HG03060 (cell line): Measurements from ENCODE around the gene OR9Q1.

Experiments
- ATAC-seq: cut with Tn5 transposase; IDR thresholded peaks from one replicate; pipeline ENCODE4 v1.9.1; 2021; ENCODE audit warnings: low read depth, moderate number of reproducible peaks; ENCODE audit not compliant: unreplicated experiment

Gene OR9Q1

DNA sequence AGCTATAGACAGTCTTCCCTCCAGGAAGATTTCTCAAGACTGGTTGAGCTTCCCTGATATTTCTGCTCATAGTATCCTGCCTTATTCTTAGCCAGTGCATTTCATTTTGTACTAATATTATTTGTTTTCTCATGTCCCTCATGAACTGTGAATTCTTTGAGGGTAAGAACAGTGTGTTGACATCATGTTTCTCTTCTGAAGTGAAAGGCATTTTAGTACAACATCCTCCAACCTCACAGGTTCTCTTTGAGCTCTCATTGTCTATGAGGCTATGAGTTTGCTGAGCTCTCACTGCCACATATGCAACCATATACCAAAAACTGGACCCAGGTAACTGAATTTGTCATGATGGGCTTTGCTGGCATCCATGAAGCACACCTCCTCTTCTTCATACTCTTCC lies 7.0 kb downstream of the OR9Q1 start, which contains the start of gene OR6Q1:
Gene OR6Q1 (plus strand): TSS at position 301 of the 400 bp plus-strand sequence. CDS start 0 bp downstream, at position 301.
- no peak for ATAC-seq

GRCh38 chr11:58034471-58034870 lies 10.8 kb downstream of the OR9Q1 start:
- no peak for ATAC-seq

DNA sequence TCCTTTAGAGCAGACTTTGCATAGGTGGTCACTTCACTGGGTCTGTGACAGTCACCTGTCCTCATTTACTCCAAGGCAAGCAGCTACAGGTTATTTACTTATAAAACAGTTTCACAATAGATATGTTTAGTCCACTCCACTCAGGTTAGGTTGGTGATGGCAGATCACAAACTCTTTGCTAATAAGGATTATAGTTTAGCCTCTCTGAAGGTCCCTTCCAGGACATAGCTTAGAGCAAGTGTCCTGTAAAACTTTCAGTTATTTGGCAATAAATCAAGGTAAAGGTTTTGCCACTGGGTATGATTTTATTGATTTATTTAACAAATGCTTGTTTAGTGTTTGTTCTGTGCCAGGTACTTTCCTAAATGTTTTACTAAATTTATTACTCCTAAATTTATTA lies 15.9 kb downstream of the OR9Q1 start:
- ATAC-seq, result no peak

GRCh38 chr11:58043379-58043778 lies 19.7 kb downstream of the OR9Q1 start:
- no peak for ATAC-seq

DNA sequence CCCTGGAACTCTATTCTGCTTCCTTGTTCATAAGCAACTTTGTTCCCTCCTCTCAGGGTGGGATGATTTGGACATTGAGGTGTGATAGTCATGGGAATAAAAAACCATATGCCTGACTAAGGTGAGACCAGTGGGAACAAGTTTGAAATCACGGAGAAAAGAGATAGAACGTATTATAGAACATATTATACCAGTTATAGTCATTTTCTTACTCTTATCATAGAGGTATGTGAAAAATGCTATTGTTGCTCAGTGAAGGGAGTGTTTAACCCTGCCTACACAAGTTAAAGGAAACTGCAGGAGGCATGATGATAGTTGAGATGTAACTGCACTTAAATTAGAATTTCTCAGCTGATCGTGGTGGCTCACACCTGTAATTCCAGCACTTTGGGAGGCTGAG lies 22.6 kb downstream of the OR9Q1 start:
- no peak for ATAC-seq

DNA sequence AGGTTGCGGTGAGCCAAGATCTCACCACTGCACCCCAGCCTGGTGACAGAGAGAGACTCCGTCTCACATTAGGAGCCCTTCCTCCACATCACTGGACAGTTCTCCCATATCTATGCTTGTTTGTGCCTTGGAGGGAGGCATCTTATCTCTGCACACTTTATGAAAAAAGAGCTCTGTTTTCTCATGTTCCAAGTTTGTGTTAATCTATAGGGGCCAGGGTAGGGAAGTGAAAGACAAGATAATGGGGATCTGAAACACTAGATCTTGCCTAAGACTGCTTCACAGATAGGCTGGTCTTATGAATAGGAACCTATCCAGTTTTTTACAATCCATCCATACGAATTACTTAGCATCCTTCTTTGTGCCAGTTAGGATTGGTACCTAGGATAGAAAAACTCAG lies 24.1 kb downstream of the OR9Q1 start:
- no peak for ATAC-seq

DNA sequence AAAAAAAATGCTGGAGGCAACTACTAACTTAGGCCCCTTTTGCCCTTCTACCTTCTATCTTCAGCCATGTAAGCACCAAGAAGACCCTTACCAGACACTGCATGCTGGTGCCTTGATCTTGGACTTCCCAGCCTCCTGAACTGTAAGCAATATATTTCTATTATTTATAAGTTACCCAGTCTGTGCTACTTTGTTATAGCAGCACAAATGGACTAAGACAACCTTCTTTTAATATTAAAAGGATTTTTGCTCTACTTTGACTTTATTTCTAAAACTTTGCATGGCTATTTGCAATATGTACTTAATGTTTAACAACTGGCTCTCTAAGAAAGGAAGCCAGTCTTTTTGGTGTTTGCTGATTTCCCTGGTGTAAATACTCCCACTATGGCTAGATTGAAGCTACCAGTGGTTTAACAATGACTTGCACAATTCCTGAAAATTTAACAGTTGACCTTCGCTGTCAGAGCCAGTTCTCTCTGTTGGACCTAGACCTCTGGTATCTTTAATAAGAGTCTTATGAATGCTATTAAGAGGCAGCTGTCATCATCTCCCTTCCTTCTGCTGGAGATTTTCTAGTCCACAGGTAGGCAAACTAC lies 32.2 kb downstream of the OR9Q1 start:
- ATAC-seq, result no peak

GRCh38 chr11:58057481-58057880 lies 33.8 kb downstream of the OR9Q1 start:
- ATAC-seq, result no peak

DNA sequence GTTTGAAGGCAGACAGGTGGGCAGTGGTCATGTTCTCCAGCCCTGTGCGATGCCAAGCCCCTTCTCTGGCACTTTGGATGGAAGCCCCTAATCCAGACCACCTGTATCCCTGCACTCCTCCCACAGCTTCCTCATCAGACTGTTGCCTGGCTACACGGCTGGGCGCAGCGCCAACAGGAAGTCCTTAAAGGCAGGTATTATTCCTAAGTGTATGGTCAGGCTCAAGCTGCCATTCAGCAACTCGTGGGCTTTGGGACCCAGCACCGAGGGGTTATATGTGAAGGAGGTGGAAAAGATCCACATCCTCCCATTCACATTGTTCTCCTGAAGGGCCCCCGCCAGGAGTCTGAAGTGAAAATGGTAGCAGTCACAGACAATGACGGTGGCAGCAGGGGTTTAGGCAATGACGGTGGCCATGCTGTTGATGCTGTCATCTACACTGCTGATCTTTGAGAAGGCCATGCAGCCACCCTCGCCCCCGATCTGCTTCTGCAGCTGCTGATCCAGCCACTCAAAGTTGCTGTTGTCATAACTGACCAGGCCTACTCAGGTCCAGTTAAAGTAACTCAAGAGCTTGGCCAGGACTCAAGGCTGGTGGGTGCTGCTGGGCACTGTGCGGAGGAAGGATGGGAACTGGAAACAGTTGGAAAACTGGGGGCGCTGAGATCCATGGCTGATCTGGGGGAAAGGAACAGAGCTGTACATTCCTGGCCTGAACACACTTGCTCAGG lies 34.8 kb downstream of the OR9Q1 start:
- ATAC-seq, result no peak

- ATAC-seq, result no peak
These were observed 35.3 kb downstream of the OR9Q1 start for GRCh38 chr11:58059007-58059350.

GRCh38 chr11:58060535-58060934 lies 36.9 kb downstream of the OR9Q1 start:
- no peak for ATAC-seq

DNA sequence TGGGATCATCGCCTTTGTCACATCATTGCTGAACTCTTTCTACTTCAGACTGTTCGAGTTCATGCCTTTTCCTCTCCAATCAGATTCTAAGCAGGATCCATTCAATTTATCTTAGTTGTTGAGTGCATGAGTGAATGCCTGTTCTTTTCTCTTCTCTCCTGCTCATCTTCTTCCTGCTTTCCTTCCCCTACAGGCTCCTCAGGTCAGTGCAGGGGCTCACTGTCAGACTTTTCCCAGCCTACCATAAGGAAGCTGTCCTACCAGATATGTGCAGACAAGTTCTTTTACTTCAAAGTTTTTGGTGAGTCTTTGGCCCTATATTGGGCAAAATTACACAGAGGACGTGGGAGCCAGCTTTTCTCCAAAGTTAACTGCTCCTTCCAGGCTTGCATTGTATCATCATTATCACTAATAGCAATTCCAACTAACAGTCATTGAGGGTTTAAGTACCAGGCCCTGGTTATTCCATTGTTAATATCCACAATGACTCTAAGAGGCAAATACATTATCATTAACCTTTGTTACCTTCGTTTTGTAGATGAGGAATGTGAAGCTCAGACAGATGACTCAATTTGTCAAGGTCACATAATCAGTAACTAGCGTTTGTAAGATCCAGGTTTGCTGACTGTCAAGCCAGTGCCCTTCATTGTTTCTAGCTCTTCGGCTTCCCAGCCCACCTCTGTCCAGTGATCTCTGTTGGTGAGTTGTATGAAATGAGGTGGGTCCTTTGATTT lies 37.4 kb downstream of the OR9Q1 start:
- ATAC-seq, result no peak

DNA sequence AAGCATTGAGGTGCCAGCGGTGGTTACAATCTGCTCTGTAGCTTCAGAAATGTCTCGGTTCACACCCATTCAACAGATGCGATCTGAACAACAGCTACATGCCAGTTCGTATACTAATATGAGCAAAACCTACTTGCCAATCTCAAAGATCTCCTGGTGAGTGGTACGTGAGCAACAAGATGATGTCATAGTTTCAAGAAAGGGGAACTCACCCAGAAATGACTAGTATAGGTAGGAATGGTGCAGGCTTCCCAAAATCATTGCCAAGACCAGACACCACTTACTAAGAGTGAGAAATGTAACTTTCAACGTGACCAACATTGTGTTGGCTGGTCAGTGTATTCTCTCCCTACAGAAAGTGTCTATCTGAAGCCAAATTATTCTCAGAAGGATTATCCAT lies 38.1 kb downstream of the OR9Q1 start:
- no peak for ATAC-seq

DNA sequence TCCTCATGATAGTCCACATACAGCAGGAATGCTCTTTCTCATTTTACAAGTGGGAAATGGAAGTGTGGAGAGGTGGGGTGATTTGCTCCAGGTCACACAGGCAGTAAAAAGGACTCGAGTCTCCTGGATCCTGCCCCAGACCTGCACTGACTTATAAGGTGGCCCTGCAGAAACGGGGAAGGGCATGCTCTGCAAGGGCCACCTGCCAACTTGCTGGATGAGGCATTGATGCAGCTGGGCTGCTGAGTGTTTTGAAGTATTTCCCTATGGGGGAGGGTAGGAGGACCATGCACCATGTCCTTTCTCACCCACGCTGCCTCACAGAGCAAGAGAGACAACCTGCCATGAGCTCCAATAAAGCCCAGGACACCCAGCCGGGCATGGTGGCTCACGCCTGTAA lies 44.0 kb downstream of the OR9Q1 start:
- ATAC-seq, result no peak

DNA sequence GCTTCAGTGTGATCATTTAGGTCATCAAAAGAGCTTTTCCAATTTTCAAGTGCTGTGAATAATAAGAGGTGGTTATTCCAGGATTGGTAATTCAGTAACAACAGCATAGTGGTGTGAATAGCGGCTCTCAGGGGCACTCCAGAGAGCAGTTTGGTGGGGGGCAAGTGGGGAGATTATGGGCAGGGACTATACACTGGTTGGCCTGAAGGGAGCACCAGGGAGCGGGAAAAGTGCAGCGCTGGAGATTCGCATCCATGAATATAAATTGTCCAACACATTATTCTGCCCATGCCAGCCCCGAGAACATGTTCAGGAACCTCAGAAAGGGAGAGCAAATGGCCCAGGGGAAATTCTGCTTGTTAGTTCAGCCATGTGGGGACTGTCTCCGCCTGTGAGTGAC lies 45.0 kb downstream of the OR9Q1 start:
- ATAC-seq, result no peak

DNA sequence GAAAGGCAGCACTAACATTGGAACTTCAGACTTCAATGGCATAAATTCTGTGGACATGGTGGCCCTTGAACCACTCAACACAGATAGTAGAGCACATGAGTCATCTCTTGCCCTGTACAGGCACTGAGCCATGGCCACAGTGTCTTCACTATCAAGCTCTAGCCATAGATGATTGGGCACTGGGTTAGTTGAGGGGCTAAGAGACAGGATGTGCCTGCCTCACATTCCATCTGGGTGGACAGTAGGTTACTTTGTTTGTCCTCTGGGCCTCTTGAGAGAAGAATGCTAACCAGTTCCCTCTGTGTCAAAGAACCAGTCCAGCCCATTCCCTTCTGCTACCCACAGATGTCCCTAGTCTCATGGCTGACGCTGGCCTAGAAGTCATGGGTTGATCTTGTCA lies 46.9 kb downstream of the OR9Q1 start:
- no peak for ATAC-seq

- no peak for ATAC-seq
These were observed 52.1 kb downstream of the OR9Q1 start for GRCh38 chr11:58075781-58076180.

DNA sequence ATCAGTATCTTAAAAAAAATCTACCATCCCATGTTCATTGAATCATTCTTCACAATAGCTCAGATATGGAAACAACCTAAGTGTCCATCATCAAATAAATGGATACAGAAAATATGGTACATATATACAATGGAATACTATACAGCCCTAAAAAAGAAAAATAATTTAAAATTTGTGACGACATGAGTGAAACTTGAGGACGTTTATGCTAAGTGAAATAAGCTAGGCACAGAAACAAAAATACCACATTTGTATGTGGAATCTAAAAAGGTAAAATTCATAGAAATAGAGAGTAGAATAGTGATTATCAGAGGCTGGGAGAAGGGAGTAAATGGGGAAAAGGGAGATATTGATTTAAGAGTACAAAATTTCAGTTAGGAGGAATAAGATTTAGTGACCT lies 62.8 kb downstream of the OR9Q1 start:
- no peak for ATAC-seq

- ATAC-seq, result no peak
These were observed 73.8 kb downstream of the OR9Q1 start for GRCh38 chr11:58097437-58097836.

GRCh38 chr11:58121096-58121495 lies 97.4 kb downstream of the OR9Q1 start:
- no peak for ATAC-seq

DNA sequence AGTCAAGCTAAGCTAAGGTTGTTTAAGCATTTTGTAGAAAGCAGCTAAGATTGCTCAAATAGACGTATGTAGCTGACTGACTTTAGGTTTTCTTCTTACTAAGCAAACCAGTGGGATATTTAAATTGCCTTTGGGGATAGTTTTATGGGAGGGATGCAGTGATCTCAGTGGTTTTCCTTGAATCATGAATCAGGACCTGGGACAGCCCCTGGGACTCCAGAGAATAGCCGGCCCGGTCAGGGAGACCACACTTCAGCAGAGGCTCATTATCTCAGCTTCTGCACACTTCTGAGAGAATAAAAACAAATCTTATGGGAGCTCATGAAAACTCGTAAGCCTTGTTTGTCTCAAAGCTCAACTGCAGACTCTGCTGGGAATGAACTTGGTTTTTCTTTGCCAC lies 101.8 kb downstream of the OR9Q1 start, which contains the start of gene OR9I1:
Gene OR9I1 (minus strand): TSS at position 62 of the 400 bp plus-strand sequence. CDS start 6,086 bp downstream, outside the sequence.
- no peak for ATAC-seq

GRCh38 chr11:58127350-58127749 lies 103.7 kb downstream of the OR9Q1 start:
- no peak for ATAC-seq
